ENCODE results near the gene WDR86.

The WDR86 gene

GRCh38 chr7:151409667-151410404, at the start of gene WDR86:
Gene WDR86, minus strand, starts transcription at chr7:151410038. Its CDS starts 449 bp downstream, at chr7:151409589.
- DNase-seq (ENCODE audit: low read depth in 3 of 3) = no peak

GRCh38 chr7:151457534-151457933, 47.7 kb upstream of the WDR86 start:
- DNase-seq (ENCODE audit: low read depth in 3 of 3) = no peak

GRCh38 chr7:151456782-151457181, 46.9 kb upstream of the WDR86 start:
- no peak for DNase-seq (ENCODE audit: low read depth in 3 of 3)

- DNase-seq (ENCODE audit: low read depth in 3 of 3) = no peak
Measured at GRCh38 chr7:151456276-151456675, 46.4 kb upstream of the WDR86 start.

- DNase-seq (ENCODE audit: low read depth in 3 of 3) = no peak
Measured at GRCh38 chr7:151455690-151456089, 45.9 kb upstream of the WDR86 start.

- DNase-seq (ENCODE audit: low read depth in 3 of 3) = no peak
Measured at GRCh38 chr7:151454932-151455530, 45.2 kb upstream of the WDR86 start.

- DNase-seq (ENCODE audit: low read depth in 3 of 3) = no peak
Measured at GRCh38 chr7:151454305-151454704, 44.5 kb upstream of the WDR86 start.

- no peak for DNase-seq (ENCODE audit: low read depth in 3 of 3)
Measured at GRCh38 chr7:151453326-151453791, 43.5 kb upstream of the WDR86 start.

- no peak for DNase-seq (ENCODE audit: low read depth in 3 of 3)
Measured at GRCh38 chr7:151452680-151453325, 43.0 kb upstream of the WDR86 start.

GRCh38 chr7:151451626-151452571, 42.1 kb upstream of the WDR86 start:
- no peak for DNase-seq (ENCODE audit: low read depth in 3 of 3)

GRCh38 chr7:151451156-151451555, 41.3 kb upstream of the WDR86 start:
- DNase-seq (ENCODE audit: low read depth in 3 of 3) = no peak

- no peak for DNase-seq (ENCODE audit: low read depth in 3 of 3)
Measured at GRCh38 chr7:151449990-151450389, 40.2 kb upstream of the WDR86 start.

- peak; percentile 58 to 69 (median 64) for DNase-seq (ENCODE audit: low read depth in 3 of 3)
Measured at GRCh38 chr7:151448261-151449252, 38.7 kb upstream of the WDR86 start.

GRCh38 chr7:151447901-151448260, 38.0 kb upstream of the WDR86 start:
- no peak for DNase-seq (ENCODE audit: low read depth in 3 of 3)

GRCh38 chr7:151447312-151447711, 37.5 kb upstream of the WDR86 start:
- no peak for DNase-seq (ENCODE audit: low read depth in 3 of 3)

GRCh38 chr7:151446412-151446811, 36.6 kb upstream of the WDR86 start:
- DNase-seq (ENCODE audit: low read depth in 3 of 3) = no peak

- DNase-seq (ENCODE audit: low read depth in 3 of 3) = no peak
Measured at GRCh38 chr7:151444632-151445031, 34.8 kb upstream of the WDR86 start.

- no peak for DNase-seq (ENCODE audit: low read depth in 3 of 3)
Measured at GRCh38 chr7:151442776-151443496, 33.1 kb upstream of the WDR86 start.

- DNase-seq (ENCODE audit: low read depth in 3 of 3) = no peak
Measured at GRCh38 chr7:151440799-151441445, 31.1 kb upstream of the WDR86 start.
